ENCODE results near the gene ADAM15. TPM values are rescaled to one million over a fixed set of nuclear protein-coding genes. Genes with fewer than 3 reads are reported as not detected.

Gene ADAM15
- total RNA-seq, 1 donor from 2014 or later, result 163 TPM

DNA sequence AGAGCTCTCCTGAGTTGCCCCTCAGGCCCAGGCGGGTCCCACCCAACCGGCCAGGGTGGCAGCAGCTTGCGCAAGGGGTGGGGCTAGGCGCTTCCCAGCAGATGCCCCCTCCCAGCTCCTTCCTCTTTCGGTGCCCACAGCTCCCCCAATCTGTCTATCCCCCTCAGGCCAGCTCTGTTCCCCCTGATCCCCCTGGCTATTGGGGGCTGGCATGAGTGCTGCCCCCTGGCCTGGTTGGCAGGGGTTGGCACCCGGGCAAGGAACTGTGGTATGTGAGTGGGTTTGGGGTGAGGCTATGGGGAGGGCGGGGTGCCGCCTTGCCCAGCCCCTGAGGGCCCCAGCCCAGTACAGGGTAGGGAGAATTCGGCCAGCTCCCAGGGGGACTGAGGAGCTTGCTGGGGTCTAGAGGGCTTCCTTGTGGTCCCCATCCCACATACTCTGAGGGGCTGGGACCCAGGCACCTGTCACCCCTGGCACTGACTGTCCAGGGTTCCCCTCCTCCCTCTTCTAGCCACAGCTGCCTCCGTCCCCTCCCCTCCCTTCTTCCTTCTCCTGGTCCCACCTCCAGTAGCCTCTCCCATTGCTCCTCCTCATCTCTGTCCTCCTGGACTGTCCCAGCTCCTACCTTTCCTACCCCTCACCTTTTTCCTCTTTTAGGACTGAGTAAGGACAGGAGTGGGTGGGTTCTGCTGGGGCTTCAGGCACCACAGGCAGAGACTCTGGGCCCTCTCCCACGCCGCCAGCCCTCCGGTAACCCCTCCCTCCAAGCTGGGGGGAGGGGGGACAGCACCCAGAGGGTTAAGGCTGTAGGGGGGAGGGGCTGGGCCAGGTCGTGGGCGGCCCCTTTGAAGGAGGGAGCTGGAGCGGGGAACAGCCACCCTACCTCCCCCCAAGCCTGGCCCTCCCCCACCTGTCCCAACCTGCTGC is 42.8 kb upstream of the ADAM15 start:
- peak; percentile 4 for ATAC-seq
- no peaks in the 10 kb centered on the region for H3K9me3 ChIP-seq
- intact Hi-C loops (cut with DNase I), result no loop called here
- H3K36me3 ChIP-seq, result no peaks in the 10 kb centered on the region
- H3K4me3 ChIP-seq, result peak overlapping the region; percentile 41
- no peaks in the 10 kb centered on the region for H3K27me3 ChIP-seq
- TF ChIP-seq, protein P1, sequence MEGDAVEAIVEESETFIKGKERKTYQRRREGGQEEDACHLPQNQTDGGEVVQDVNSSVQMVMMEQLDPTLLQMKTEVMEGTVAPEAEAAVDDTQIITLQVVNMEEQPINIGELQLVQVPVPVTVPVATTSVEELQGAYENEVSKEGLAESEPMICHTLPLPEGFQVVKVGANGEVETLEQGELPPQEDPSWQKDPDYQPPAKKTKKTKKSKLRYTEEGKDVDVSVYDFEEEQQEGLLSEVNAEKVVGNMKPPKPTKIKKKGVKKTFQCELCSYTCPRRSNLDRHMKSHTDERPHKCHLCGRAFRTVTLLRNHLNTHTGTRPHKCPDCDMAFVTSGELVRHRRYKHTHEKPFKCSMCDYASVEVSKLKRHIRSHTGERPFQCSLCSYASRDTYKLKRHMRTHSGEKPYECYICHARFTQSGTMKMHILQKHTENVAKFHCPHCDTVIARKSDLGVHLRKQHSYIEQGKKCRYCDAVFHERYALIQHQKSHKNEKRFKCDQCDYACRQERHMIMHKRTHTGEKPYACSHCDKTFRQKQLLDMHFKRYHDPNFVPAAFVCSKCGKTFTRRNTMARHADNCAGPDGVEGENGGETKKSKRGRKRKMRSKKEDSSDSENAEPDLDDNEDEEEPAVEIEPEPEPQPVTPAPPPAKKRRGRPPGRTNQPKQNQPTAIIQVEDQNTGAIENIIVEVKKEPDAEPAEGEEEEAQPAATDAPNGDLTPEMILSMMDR (IDR thresholded peaks at IDR 0.05), result no peak
- peak overlapping the region; percentile 93 for H3K27ac ChIP-seq
- peaks cover 87% of the 10 kb centered on the region for H3K4me1 ChIP-seq
- DNase-seq, result no peak

GRCh38 chr1:155009221-155009711 is 41.9 kb upstream of the ADAM15 start:
- Histone ChIP-seq H3K27me3 (no peaks in the 10 kb centered on the region), H3K4me3 (peak overlapping the region; percentile 41), H3K4me1 (peaks cover 85% of the 10 kb centered on the region), H3K27ac (peak overlapping the region; percentile 93), H3K36me3 (peaks cover 4% of the 10 kb centered on the region), H3K9me3 (no peaks in the 10 kb centered on the region)
- intact Hi-C loops (cut with DNase I), result no loop called here
- ATAC-seq (no peak), DNase-seq (no peak)
- TF ChIP-seq, protein P1 (IDR thresholded peaks at IDR 0.05), result no peak

DNA sequence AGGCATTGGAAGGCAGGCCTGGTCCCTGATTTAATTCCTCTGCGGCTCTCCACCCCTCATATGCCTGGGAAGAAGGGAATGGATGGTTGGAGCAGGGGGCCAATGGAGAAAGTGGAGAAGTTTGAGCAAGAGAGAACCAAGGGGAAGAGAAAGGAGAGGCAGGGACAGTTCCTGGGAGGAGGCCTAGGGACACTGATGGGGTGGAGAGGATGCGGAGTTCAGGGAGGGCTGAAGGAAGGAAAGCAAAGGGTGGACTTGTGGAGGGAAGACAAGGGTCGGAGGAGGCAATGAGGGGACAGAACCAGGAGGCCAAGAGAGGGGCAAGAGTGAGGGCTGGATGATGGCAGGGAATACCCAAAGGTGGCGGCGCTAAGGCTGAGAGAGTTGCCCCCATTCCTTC is 41.4 kb upstream of the ADAM15 start:
- Histone ChIP-seq H3K9me3 (no peaks in the 10 kb centered on the region), H3K4me3 (peak overlapping the region; percentile 41), H3K27me3 (no peaks in the 10 kb centered on the region), H3K36me3 (peaks cover 8% of the 10 kb centered on the region), H3K27ac (peak overlapping the region; percentile 93), H3K4me1 (peaks cover 80% of the 10 kb centered on the region)
- DNase-seq (no peak), ATAC-seq (no peak)
- TF ChIP-seq, protein P1 (IDR thresholded peaks at IDR 0.05), result no peak
- intact Hi-C loops (cut with DNase I), result no loop called here

DNA sequence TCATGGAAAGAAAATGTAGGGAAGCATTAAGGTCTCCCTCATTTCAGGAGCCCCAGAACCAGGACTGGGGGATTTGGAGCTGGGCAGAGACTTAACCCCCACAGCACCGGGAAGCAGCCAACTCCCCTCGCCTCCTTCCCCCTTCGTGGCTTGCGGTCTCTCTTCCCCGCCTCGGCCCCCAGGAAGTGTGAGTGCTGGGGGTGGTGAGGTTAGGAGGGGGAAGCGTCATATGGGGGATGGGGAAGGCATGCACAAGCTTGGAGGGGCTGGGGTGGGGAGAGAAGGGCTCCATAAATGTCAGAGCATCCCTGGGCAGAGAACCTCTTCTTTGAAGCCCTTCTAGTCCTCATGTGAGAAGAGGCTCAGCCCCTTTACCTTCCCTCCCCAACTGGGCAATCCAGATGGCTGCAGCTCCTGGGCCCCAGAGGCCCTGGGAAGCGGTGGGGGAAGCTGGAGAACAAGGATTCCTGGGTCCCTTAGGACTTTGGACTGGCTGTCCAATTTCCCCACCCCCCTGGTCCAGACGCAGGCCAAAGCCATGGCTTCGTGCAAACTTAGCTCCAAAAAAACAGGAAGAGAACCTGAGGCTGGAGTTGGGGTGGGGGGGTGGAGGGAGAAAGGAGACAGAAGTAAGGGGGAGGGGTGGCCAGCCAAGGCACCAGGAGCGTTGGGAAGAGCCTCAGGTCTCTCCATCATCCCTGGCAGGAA is 40.8 kb upstream of the ADAM15 start:
- TF ChIP-seq, protein P1 (IDR thresholded peaks at IDR 0.05), result no peak
- intact Hi-C loops (cut with DNase I), result no loop called here
- DNase-seq (no peak), ATAC-seq (no peak)
- Histone ChIP-seq H3K9me3 (no peaks in the 10 kb centered on the region), H3K27me3 (no peaks in the 10 kb centered on the region), H3K36me3 (peaks cover 15% of the 10 kb centered on the region), H3K4me1 (peaks cover 74% of the 10 kb centered on the region), H3K4me3 (peak overlapping the region; percentile 41), H3K27ac (peak overlapping the region; percentile 36)

DNA sequence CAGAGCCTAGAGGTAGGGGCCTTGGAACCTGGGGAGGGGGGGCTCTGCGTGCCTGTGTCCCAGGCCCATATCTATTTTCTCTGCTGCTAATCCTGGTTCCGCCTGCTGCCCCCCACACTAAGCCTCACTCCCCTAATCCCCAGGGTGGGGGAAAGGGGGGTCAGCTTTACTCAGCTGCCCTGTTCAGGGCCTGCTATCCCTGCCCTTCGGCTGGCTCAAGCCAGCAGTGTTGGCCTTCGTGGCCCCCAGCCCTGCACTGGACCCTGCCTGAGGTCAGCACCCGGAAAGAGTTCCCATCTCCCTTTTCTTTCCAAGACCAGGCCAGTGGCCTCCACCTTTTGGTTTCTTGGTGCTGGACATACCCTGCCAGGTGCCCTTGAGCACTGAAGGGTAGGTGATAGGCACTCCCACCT is 40.1 kb upstream of the ADAM15 start:
- intact Hi-C loops (cut with DNase I), result no loop called here
- no peak for ATAC-seq
- DNase-seq, result no peak
- Histone ChIP-seq H3K9me3 (no peaks in the 10 kb centered on the region), H3K36me3 (peaks cover 21% of the 10 kb centered on the region), H3K4me3 (no peak overlapping the region), H3K4me1 (peaks cover 67% of the 10 kb centered on the region), H3K27ac (no peak overlapping the region), H3K27me3 (no peaks in the 10 kb centered on the region)
- TF ChIP-seq, protein P1 (IDR thresholded peaks at IDR 0.05), result no peak

All from upper lobe of right lung (tissue), 1 donor.